GM21786 (cell line): ENCODE measurements around the gene C2orf68.
A peak's percentile ranks its signal among the peaks of the same experiment; 100 is the strongest.
"Not testable (repeated sequence)": the region's sequence is repeated elsewhere in the genome, so short reads cannot be mapped to it uniquely, and the experiment has no call there.

Experiments
- ATAC-seq: cut with Tn5 transposase; IDR thresholded peaks from one replicate; pipeline ENCODE4 v1.9.1; 2021; ENCODE audit not compliant: unreplicated experiment

Gene C2orf68

GRCh38 chr2:85635011-85635410 lies 23.1 kb upstream of the C2orf68 start:
- ATAC-seq: no peak

GRCh38 chr2:85631316-85631715 lies 19.4 kb upstream of the C2orf68 start:
- ATAC-seq: no peak

- peak; percentile 53 for ATAC-seq
These were observed 16.8 kb upstream of the C2orf68 start for GRCh38 chr2:85628658-85629057.

- no peak for ATAC-seq
These were observed 12.1 kb upstream of the C2orf68 start for GRCh38 chr2:85623991-85624390.

- ATAC-seq: no peak
These were observed 9.5 kb upstream of the C2orf68 start for GRCh38 chr2:85621338-85621737.

- no peak for ATAC-seq
These were observed 7.8 kb upstream of the C2orf68 start for GRCh38 chr2:85619617-85620016.

GRCh38 chr2:85617723-85618122 lies 5.9 kb upstream of the C2orf68 start:
- ATAC-seq: not testable (repeated sequence)

- ATAC-seq: no peak
These were observed 3.5 kb upstream of the C2orf68 start for GRCh38 chr2:85615413-85615728.

- not testable (repeated sequence) for ATAC-seq
These were observed 2.9 kb upstream of the C2orf68 start for GRCh38 chr2:85614757-85615156.

GRCh38 chr2:85613717-85614515 lies 2.0 kb upstream of the C2orf68 start:
- ATAC-seq: no peak

- ATAC-seq: no peak
These were observed 605 bp downstream of the C2orf68 start for GRCh38 chr2:85611217-85611704.

- no peak for ATAC-seq
These were observed 4.3 kb downstream of the C2orf68 start for GRCh38 chr2:85607268-85608215.

- ATAC-seq: no peak
These were observed 5.8 kb downstream of the C2orf68 start for GRCh38 chr2:85606116-85606455.

- ATAC-seq: no peak
These were observed 6.3 kb downstream of the C2orf68 start for GRCh38 chr2:85605406-85606115.

- ATAC-seq: no peak
These were observed 7.1 kb downstream of the C2orf68 start for GRCh38 chr2:85604568-85605339.

- not testable (repeated sequence) for ATAC-seq
These were observed 7.8 kb downstream of the C2orf68 start for GRCh38 chr2:85604133-85604444.

GRCh38 chr2:85602476-85603234 lies 9.2 kb downstream of the C2orf68 start, which contains the start of gene TMEM150A:
TMEM150A (minus strand) TSS chr2:85602698; CDS start chr2:85601948, 750 bp downstream.
- ATAC-seq: peak; percentile 96

- peak; percentile 32 for ATAC-seq
These were observed 9.9 kb downstream of the C2orf68 start for GRCh38 chr2:85601771-85602475.
